GM10248 (cell line): Measurements from ENCODE around the gene SLC24A5.

Source experiments
- CTCF ChIA-PET: fragments of 300-600 bp; sonication (Branson Sonifier 250); formaldehyde crosslinking; extraction: SDS; loops from one replicate; lab custom pipeline; 2021; ENCODE audit warnings: antibody characterized with exemption; lab: Yijun Ruan, JAX
- POLR2A ChIA-PET: fragments of 350-650 bp; sonication (Branson Sonifier 250); formaldehyde crosslinking; extraction: SDS; loops from one replicate; lab custom pipeline; 2020; ENCODE audit warnings: antibody characterized with exemption; lab: Yijun Ruan, JAX
- DNase-seq: peaks from one replicate; pipeline ENCODE4 v3.0.0; 2012; ENCODE audit errors: extremely low spot score
- TF ChIP-seq, protein P1 (sequence below): IDR thresholded peaks from 2 replicates; pipeline ENCODE4 v1.5.1; 2012; ENCODE audit warnings: mild to moderate bottlenecking, low read depth; ENCODE audit errors: extremely low read depth, missing control alignments, control extremely low read depth

The SLC24A5 gene

DNA sequence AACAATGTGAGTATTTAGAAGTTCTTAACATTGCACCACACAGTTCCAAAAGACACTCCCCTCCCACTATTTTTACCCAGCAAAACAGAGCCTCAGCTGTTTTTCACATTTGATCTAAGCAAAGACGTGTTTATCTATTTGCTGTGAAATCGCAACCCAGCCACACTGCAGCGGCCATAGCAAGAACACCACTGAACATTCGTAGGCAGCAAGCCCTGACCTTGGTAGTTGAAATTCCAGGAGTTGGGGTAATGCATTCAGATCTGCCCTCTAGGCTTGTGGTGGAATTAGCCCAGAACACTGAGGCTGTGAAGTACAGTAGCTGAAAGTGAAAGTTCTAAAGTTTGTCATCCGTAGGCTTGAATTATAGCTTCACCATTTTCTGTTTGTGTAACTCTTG lies 17.1 kb upstream of the SLC24A5 start:
- TF ChIP-seq, protein P1, sequence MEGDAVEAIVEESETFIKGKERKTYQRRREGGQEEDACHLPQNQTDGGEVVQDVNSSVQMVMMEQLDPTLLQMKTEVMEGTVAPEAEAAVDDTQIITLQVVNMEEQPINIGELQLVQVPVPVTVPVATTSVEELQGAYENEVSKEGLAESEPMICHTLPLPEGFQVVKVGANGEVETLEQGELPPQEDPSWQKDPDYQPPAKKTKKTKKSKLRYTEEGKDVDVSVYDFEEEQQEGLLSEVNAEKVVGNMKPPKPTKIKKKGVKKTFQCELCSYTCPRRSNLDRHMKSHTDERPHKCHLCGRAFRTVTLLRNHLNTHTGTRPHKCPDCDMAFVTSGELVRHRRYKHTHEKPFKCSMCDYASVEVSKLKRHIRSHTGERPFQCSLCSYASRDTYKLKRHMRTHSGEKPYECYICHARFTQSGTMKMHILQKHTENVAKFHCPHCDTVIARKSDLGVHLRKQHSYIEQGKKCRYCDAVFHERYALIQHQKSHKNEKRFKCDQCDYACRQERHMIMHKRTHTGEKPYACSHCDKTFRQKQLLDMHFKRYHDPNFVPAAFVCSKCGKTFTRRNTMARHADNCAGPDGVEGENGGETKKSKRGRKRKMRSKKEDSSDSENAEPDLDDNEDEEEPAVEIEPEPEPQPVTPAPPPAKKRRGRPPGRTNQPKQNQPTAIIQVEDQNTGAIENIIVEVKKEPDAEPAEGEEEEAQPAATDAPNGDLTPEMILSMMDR = no peak
- no peak for DNase-seq
- POLR2A ChIA-PET = no interaction called here
- CTCF ChIA-PET = interaction anchor here (1.2 to 3.2 kb wide), 2 partner anchors 8 to 19 kb away, joined by 4 to 10 read pairs; no protein-coding TSS in a partner anchor

DNA sequence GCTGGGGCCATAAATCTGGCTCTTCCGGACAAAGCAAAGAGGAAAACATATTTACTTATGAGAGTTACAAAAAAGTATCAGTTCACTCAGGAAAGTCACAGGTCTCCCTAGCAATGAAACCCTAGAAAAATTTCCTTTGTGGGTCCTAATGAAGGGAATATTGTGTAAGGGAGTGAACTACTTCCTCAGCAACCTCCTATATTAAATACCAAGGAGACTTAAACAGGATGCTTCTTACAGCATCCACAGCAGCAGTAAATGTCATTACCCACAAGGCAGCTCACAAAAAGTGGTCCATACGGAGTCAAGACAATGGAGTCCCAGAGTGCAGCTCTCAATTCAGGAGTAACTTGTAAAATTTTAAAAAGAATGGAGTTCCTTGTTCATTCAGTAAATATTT lies 14.9 kb upstream of the SLC24A5 start:
- ChIA-PET CTCF (interaction anchor here (1.2 to 3.2 kb wide), 3 partner anchors 15 to 118 kb away, joined by 3 to 10 read pairs (median 4); no protein-coding TSS in a partner anchor), POLR2A (no interaction called here)
- no peak for DNase-seq
- TF ChIP-seq, protein P1 = no peak

DNA sequence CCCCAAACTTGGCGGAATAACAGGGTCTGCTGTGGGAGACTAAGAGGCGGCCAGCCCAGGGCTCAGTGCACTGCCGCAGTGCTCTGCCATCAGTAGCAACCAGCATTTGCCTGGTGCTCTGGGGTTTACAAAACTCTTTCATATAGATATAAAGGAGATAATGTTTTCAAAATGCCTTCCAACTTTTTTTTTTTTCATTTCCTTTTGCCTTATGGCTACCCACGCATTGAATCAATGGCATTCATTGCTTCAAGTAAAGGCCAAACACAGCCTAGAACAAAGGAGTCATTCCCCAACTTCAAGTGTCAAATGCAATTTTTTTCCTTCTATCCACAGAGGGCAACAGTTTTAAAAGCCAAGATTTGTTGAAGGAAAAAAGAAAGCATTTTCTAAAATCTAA lies 11.6 kb upstream of the SLC24A5 start:
- ChIA-PET POLR2A (no interaction called here), CTCF (no interaction called here)
- TF ChIP-seq, protein P1 = no peak
- DNase-seq = no peak

DNA sequence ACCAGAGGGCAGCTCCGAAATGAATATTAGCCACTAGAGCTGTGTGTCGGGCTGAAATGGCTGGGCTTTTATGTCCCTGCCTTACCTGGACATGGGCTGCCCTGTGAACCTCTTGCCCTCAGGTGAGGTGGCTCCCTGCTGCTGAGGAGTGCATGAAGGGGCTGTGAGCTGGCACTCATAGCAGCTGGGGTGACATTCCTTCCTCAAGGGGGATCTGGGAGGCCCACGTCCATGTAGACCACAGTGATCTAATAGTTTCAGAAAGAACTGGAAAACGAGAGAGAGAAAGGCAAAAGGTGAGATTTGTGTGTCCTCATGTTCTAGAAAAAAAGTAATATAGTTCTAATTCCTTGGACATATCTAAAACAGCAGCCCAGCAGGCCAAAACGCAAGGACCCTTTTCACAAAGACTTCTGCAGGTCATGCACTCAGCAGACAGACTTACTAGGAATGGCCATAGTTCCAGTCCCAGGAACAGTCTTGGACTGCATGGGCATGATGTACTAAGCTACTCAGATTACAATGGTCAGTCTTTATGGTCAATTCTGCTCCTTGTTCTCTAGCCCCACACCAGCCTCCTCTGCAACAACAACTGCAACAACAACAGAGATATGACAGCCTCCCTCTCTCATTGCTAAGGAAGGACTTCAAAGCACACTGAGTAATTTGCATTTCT lies 10.8 kb upstream of the SLC24A5 start:
- ChIA-PET CTCF (interaction anchor here (0.9 kb wide), 1 partner anchor 12 kb away, joined by 3 read pairs; no protein-coding TSS in a partner anchor), POLR2A (no interaction called here)
- TF ChIP-seq, protein P1 = no peak
- no peak for DNase-seq

DNA sequence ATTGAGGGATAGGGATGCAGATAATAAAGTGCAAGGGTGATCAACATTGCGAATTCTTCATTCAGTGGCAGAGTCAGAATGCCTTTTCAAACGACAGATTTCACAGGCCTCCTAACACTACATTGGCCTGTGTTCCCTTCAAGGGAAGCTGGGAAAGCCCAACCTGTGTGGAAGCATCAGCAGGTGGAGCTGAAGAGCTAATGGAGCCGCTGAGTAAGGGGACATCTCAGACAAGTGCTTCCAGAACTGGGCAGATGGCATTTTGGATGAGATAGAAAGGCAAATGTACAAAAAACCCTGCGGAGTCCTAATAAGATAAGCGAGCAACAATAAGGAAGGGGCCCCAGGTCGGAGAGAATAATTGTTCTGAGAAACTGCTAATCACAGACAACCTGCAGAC lies 8.5 kb upstream of the SLC24A5 start:
- DNase-seq = no peak
- TF ChIP-seq, protein P1 = peak; percentile 46
- ChIA-PET CTCF (interaction anchor here (1.0 to 2.8 kb wide), 7 partner anchors 9 to 401 kb away, joined by 3 to 9 read pairs (median 5); no protein-coding TSS in a partner anchor), POLR2A (no interaction called here)

DNA sequence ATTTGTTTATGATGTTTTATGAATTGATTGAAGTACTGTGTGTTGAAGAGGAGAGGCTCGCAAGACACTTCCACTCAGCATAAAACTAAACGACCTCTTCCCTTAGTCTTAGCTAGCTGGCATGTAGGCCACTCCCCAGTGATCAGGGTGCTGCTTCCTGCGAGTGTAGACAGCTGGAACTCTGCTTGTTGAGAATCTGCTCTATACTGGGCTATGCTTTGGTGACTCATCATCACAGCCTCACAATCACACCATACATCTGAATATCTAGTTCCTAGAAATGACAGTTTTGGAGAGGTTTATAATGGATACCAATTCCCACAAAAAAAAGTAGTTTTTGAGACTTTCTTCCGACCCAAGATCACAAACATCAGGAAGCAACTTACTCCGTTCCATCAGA lies 1.5 kb upstream of the SLC24A5 start:
- ChIA-PET POLR2A (no interaction called here), CTCF (interaction anchor here (1.4 to 1.8 kb wide), 2 partner anchors 29 to 166 kb away, joined by 3 to 4 read pairs; no protein-coding TSS in a partner anchor)
- DNase-seq = no peak
- TF ChIP-seq, protein P1 = no peak
